Measurements from ENCODE around the gene PPP1R26.
"Not testable (repeated sequence)": the region's sequence is repeated elsewhere in the genome, so short reads cannot be mapped to it uniquely, and the experiment has no call there.

PPP1R26 gene

DNA sequence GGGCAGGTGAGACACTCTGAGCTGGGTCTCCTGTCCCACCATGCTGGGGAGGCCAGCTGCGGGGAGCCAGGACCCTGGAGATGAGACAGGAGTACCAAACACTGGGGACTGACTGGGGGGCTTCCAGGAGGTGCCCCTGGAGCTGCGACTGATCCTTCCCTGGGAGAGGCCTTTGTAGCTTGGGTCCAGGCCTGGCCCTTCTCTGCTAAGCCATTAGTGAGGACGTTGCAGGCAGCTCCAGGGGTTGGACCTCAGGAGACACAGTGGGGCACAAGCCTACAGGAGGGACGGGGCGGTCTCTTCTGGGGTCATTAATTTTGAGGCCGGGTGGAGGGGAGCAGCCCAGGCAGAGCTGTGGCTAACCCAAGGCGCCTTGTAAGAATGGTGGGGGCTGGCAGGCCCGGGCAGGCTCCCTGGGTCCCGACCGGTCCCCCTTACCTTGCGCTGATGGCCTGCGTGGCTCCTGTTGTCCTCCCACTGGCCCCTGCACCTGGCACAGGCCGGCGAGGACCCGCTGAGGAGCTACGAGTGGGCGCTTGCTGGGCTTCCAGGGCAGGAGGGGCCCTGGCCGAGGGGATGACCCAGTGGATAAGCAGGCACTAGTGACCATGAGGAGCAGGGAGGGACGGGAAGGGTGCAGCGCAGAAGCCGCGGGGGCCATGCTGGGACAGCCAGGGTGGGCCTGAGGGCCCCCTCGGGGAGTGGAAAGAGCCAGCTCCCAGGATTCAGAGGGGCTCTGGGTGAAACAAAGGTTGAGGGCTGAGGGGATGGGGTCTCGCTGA is 26.0 kb downstream of the PPP1R26 start:
- no peak for FAIRE-seq

DNA sequence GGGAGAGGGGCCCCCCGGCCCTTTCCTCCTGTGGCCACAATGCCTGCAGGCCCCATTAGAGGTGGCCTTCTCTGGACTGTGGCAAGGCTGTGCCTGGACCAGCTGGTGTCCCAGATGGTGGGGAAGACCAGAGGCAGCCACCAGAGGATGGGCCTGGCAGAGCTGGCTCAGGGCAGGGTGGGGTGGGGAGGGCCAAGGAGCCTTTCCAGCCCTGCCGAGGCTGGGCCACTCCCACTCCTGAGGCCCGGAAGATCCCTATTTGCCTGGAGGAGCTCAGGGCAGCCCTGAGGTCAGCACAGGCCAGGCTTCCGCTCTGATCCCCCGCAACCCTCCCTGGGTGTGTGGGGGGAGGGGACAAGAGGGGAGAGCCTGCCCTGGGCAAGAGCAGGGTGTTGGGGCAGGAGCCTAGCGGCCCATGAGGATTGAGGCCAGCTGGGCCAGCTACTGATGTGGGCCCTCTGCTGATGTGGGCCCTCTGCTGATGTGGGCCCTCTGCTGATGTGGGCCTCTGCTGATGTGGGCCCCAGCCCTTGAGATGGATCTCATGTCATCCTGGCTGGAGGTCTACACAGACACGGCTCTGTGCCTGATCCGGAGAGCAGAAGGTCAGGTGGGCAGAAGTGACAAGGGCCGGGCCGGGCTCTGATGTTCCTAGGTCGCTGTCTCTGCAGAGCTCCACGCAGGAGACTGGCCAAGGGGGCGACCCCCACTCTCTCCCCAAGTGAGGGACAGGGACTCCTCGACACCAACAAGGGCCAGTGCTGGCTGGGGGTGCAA is 26.9 kb downstream of the PPP1R26 start:
- no peak for FAIRE-seq

DNA sequence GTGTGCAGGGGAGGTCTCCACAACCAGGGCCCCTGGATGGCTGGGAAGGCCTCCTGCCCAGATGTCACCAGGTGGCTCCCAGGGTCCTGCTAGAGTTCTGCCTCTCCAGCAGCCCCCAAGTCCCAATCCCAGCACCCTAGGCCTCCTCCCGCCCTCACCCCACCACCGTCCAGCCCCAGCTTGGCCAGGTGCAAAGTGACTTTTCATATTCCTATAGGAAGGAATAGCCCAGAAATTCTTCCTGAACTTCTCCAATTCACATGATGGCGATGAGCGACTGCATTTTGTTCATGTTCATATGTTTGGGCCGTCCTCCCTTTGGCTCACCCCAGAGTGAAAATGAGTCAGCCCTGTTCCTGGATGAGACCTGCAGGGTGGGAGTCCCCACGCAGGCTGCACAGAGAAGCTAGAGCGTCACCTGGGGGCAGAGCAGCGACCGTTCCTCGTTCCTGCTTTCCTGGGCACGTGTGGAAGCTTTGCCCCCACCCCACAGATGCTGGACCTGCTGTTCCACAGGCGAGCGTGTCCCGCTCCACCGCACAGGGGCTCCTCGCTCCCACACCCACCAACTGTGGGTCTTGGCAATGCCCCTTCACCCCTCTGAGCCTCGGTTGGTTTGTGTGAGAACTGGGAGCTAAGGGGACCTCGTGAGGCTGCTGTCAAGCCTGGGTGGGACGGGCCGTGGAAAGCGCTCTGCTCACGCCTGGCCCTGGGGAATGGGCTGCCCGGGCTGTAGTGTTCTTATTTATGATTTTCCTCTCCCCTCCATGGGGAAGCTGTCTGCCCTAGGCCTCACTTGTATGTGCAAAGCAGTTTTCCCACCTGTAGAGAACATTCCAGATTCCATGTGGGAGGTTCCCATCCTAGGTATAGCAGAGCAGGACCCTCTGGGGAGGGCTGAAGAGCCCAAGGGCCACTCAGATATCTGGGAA is 27.8 kb downstream of the PPP1R26 start:
- FAIRE-seq, result no peak

DNA sequence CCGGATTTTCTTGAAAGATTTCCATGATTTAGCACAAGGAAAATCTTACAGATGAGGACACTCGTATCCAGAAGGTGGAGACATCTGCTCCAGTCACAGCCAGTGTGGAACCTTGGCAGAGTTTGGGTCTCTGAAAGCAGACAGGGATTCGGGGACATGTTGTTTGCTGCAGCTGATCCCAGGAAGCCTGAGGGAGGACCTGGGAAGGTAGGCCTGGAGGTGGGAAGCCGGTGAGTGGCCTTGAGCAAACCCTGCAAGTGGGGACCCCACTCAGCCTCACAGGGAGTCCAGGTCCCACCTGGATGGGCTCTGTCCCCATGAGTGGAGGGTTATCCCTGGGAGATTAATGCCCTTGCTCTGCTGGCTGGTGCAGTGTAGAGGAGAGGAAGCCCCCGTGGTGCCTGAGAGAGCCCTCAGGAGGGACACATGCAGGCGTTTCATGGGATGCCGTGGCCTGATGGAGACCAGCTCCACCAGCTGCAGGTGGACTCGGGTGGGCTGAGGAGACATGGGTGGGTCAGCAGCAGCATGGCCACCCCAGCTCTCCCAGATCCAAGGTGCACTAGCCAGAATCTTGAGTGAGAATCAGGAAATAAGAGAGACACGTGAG is 28.7 kb downstream of the PPP1R26 start:
- no peak for FAIRE-seq

DNA sequence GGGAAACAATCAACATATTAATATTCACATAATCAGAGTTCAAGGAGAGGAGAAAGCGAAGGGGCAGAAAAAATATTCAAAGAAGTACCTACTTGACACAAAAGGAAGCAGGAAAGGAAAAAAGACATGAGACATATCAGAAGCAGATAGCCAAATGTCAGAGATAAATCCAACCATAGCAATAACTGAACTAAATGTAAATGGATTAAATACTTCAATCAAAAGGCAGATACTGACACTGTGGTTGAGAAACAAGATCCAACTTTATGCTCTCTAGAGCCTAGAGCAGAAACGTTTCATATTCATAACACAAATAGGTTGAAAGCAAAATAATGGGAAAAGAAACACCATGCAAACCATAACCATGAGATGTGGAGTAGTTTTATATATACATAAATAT is 29.9 kb downstream of the PPP1R26 start:
- FAIRE-seq, result no peak

DNA sequence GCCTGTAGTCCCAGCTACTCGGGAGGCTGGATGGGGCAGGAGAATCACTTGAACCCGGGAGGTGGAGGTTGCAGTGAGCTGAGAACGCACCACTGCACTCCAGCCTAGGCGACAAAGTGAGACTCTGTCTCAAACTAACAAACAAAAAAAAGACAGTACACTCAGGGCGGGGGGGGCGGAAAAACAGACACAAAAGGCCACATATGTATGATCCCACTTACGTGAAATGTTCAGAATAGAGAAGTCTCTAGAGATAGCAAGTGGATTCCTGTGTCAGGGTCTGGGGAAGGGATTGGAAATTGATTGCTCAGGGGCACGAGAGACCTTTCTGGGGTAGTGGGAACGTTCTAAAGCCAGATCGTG is 32.6 kb downstream of the PPP1R26 start:
- FAIRE-seq, result no peak

DNA sequence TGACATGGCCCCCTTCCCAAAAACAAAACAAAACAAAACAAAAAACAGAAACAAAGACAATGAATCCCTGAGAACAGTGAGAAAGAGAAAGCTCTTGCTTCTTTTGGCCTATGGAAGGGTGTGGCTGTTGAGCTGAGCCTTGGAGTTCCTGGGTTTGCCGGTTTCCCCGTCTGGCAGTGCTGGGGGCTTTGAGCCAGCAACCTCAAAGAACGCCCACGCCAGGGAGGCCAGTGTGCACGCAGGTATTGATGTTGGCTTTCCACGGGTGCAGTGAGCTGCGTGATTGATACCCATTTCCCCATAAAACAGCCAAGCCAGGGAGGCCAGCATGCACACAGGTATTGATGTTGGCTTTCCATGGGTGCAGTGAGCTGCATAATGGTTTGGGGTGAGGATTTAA is 33.3 kb downstream of the PPP1R26 start:
- FAIRE-seq, result no peak

DNA sequence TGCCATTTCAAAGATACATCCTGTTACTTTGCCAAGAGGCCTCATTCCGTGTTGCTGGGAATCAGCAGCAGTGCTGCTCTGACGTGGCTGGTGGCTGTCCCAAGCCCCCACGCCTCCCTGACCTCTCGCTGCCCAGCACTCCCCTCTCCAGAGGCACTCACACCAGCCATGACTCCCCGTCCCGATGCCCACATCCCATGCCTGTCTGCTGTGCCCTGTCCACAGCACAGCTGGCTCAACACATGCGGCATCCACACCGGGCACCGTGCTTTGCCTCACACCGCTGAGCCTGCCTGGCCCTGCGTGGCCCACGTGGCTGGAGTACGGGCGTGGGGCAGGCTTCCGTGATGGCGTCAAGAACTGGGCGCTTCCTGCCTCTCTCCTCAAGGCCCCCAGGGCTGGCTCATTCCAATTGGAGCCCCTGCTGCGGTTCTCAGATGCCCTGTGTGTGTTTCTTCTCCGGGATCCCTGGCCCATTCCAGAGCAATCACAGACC is 33.8 kb downstream of the PPP1R26 start:
- FAIRE-seq, result no peak

DNA sequence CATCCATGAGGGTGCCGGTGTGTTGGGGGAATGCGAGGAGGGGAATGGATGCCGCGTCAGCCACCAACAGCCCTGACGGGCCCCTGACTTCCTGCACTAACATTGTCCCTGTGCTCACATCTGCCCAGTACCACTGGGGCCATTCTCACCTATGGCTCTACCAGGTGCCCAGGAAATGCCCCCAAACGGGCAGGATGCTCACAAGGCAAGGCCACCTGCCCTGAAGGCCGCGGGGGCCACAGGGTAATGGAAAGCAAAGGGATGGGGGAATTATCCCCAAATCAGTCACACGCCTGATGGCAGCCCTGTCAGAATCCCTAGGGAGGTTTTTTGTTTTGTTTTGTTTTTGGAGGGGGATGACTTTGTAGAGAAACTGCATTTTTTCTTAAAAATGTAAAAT is 34.3 kb downstream of the PPP1R26 start:
- FAIRE-seq, result not testable (repeated sequence)

DNA sequence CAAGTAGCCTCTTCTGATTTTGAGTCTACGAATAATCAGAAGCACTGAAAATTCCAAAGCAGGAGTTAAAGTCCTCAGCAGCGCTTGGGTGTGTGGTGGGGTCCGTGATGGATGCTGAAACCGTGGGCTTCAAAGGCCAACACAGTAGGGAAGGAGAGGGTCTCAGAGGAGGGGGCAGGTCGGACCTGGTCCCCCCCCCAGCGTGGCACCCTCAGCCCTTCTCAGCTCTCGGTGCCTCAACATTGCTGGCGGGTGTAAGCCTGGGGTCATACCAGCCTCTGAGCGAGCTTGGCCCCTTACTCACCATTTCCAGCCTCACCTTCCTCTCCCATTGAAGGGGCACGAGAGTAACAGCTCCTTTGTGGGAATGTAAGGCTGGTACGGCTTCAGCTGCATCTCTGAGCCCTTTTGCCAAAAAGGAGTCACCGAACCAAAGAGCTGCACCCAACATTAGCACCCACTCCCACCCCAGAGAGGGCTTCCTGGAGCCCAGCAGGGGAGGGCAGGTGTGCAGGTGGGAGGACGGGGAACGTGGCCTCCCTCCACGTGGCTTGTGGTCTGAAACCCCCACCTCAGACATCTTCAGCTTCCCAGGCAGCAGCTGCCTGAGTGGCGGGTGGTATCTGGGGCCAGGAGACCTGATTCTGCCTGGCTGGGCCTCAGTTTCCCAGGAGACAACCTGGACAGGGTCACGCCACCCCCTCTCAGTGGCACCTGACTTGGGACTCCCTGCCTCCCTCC is 34.9 kb downstream of the PPP1R26 start:
- FAIRE-seq, result no peak

DNA sequence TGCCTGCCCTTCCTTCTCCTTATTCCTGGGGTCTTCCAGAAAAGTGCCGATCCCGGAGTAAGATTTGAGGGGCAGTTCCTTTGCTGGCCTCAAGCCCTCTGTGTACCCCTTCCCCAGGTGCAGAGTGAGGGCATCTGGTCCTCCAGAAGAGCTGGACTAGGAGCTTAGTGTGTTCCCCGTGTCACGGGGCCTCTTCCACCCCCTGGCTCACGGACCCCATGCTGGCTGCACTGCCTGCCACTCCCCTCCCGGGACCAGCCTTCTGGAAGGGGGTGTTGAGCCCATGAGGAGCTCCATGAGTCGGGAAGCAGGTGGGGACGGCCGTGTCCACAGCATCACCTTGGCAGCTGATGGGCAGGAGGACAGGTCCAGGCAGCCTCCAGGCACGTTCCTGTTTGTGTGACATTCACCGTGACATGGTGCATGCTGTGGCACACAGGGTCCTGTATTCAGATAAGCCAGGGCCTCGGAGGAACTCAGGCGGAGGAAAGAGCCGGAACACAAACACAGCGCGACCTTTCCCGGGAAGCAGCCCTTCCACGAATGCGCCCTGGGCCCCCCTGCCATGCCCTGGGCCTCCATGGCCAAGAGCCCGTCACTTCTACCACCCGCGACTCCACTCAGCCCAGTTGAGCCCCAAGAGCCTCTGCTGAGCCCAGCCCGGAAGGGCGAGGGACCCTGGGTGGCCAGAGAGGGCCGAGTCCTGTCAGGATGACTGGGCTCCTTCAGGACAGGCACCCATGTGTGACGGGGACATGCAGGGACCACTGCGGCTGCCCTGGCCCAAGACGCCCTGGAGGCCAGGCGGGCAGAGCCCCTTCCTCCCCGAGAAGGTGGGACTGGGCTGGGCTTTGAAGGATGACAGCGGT is 35.7 kb downstream of the PPP1R26 start:
- no peak for FAIRE-seq

DNA sequence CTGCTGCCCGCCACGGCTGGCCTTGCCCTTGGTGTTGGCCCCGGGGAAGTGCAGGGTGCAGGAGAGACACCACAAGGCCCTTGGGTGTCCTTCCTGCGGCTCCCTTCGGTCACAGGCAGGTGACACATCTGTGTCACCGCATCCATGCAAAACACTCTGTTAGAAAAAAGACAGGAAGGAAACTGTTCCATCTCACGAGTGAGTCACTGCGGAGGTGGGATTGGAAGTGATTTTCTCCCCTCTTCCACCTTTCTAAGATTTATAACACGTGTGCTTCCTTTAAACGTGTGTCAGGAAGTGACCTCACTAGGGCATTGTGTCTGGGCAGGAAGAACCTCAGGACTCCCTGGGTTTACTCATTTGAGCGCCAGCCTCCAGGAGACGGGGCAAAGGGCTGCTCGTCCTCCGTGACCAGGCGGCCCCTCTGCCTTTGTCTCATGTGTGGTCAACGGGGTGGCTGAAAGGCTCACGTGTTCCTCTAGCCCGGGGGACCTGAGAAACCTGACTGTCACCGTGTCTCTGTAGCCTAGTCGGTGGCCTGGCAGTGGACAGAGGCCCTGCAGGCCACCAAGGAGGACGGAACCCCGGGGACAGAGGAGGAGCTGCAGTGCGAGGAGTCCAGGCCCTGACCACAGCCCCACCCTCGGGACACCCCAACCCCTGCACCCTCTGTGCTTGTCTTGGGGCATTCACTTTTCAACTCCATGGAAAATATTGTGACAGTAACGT is 36.7 kb downstream of the PPP1R26 start:
- FAIRE-seq, result no peak

DNA sequence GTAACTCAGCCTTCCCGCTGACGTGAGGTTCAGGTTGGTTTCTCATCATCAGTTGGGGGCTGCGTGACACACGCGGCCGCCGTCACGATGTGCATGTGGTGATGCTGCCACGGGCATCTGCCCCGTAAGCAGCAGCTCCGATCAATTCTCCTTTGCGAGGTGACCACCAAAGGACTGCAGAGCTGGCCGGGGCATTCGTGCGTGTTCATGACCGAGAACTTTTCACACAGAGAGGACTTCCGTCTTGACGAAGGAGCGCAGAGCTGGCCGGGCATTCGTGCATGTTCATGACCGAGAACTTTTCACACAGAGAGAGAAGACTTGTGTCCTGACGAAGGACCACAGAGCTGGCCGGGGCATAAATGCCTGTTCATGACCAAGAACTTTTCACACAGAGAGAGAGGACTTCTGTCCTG is 37.8 kb downstream of the PPP1R26 start:
- no peak for FAIRE-seq

DNA sequence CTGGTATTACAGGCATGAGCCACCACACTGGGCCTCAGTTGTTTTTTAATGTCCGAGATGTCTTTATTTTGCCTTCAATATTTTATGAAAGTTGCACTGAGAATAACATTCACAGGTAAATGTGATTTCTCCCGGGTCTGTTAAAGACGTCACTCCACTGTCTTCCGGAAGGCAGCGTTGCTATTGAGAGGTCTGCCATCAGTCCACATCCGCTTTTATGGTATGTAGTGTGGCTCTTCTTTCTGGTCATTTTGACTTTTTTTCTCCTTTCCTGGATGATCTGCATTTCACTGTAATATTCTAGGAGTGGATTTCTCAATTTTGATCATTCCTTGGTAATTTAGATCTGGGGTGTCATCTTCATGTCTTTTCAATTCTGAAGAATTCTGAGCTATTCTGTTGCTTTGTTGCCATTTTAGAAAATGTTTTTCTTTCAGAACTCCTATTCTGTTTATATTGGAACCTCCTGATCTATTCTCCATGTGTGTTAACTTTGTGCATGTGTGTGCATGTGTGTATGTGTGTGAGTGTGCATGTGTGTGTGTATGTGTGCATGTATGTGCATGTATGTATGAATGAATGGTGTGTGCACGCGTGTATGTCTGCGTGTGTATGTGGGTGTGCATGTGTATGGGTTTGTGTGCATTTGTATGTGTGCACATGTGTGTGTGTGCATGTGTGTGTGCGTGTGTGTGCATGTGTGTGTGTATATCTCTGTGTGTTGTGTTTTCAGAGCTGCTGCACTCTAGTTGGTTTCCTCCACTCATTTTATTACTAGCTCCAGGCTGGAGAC is 39.8 kb downstream of the PPP1R26 start:
- FAIRE-seq, result no peak

DNA sequence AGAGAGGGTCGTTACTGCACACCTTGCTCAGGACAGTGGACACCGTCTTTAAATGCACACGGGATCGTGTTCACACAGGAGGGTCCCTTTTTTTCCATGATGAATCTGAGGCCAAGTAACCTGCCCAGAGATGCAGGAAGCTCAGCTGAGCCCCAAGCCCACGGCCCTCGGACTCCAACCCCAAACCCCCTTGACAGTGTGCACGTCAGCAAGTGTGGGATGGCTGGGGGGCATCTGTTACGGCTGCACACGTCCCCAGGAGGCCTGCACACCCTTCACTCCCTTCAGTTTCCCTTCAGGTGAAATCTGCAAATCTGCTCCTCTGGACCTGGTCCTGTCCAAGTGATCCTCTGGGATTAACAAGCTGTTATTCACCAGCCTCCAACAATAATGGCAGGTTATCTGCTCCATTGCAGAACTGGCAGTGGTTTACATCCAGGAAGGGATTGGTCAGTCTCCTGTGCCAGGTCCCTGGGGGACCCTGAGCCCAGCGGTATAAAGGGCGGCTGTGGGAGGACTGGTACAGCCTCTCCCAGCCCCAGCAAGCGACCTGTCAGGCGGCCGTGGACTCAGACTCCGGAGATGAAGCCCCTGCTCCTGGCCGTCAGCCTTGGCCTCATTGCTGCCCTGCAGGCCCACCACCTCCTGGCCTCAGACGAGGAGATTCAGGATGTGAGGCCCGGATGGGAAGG is 41.5 kb downstream of the PPP1R26 start, which contains the start of gene LCN1:
Gene LCN1 (plus strand): TSS at position 525 of the 692 bp plus-strand sequence. CDS start 58 bp downstream, at position 583.
- no peak for FAIRE-seq

DNA sequence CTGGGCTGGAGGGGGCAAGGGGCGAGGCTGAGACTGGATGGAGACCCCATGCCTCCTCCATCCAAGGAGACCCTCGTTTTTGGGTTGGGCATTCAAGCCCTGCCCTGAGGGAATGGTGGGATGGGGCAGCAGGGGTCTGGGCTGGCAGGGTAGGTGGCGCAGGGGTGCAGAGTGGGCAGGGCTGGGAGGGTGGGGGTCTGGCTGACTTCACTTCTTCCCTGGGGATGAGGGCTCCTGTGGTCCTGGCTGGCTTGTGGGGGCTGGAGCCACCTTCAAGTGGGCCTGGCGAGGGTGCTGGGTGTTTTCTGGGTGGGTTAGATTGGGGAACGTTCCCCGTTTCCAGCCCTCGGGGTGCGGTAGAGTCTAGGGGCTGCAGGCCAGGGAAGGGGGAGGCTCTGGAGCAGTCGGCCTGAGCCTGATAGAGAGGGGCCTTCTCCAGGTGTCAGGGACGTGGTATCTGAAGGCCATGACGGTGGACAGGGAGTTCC is 42.1 kb downstream of the PPP1R26 start:
- FAIRE-seq, result no peak

DNA sequence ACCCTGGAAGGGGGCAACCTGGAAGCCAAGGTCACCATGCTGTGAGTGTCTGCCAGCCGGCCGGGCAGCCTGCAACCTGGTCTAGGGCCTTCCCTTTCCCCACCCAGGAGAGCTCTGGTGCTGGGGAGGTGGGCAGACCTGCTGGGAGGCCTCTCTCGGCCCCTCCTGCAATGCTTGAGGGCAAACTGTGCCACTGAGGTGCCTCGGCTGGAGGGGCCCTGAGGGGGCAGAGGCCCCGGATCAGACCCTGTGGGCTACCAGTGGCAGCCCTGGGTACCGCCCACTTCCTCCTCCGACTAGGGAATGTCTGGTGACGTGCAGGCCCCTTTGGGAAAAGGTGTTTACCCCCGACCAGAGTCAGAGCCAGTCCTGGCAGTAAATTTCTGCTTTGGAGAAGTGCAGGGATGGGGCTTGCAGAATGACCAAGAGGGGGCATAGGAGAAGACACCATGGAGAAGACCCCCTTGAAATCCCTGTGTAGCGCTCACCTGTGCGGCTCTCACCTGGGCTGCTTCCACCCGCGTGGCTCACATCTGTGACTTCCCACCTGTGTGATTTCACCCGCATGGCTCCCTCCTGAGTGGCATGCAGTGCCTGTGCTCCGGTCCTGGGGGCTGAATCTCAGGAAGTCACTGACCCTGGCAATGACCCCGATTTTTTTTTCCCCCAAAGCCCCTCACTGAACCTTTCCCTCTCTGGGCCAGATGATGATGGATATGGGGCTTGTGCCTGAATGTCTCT is 42.7 kb downstream of the PPP1R26 start:
- no peak for FAIRE-seq

DNA sequence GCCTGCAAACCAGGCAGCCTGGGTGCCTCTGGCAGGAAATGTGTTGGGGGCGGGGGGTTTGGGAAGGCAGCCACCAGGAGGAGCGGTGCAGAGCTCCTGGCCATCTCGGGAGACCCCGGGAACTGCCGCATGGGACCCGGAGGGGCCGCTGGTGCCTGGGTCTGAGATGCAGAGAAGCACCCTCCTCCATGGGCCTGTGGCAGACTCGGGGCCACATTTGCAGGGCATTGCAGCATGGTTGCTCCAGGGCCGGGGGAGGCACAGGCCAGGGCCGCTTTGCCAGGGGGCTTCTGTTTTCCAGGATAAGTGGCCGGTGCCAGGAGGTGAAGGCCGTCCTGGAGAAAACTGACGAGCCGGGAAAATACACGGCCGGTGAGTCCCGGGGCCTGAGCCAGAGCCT is 43.3 kb downstream of the PPP1R26 start:
- no peak for FAIRE-seq

Data from TTC549 (cell line).